ENCODE results near the gene PCMTD2.

Gene PCMTD2

GRCh38 chr20:64239449-64240242, 15.9 kb upstream of the PCMTD2 start:
- DNase-seq = no peak

- no peak for DNase-seq
Measured at GRCh38 chr20:64240243-64241015, 15.1 kb upstream of the PCMTD2 start.

DNA sequence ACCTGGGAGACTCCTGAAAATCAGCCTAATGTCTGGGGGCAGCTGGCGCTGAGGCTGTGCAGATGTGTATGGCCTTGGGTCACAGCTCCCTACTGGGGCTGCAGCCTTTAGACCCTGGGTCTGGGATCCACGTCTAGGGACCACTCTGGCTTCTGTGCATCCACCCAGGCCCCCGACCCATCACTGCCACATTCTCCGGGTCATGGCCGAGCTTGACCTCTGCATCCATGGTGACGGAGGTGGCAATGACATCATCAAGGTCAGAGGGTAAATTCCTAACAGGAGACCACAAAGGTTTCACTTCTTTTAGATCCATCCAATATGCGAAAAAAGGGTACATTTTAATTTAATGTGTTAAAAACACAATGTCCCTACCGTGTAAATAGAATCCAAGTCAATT, 14.5 kb upstream of the PCMTD2 start:
- DNase-seq = no peak

GRCh38 chr20:64242003-64242796, 13.3 kb upstream of the PCMTD2 start:
- DNase-seq = no peak

GRCh38 chr20:64242797-64243475, 12.6 kb upstream of the PCMTD2 start:
- no peak for DNase-seq

DNA sequence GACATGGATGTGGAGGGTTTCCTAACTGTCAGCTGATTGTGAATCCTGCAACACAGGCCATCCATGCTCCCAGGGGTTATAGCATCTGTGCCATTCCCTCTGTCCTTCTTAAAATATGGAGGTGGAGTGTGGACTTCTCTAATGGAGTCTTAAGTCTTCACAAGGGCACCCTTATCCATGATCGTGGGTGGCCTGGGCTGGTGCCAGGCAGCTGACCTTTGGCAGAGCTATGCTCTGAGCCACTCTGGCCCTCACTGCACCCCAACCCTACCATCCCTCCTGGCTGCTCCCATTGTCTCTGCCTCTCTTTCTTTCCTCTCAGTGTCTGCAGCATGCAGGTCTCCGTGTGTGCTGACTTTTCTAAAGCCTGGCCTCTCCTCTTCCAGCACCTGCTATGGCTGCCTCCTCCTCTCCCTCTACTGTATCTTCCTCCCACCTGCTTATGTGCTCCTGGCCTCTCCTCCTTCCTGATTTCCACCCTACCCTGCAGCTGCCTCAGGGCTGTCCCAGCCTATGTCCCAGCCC, 11.2 kb upstream of the PCMTD2 start:
- no peak for DNase-seq

- DNase-seq = no peak
Measured at GRCh38 chr20:64244870-64245603, 10.5 kb upstream of the PCMTD2 start.

DNA sequence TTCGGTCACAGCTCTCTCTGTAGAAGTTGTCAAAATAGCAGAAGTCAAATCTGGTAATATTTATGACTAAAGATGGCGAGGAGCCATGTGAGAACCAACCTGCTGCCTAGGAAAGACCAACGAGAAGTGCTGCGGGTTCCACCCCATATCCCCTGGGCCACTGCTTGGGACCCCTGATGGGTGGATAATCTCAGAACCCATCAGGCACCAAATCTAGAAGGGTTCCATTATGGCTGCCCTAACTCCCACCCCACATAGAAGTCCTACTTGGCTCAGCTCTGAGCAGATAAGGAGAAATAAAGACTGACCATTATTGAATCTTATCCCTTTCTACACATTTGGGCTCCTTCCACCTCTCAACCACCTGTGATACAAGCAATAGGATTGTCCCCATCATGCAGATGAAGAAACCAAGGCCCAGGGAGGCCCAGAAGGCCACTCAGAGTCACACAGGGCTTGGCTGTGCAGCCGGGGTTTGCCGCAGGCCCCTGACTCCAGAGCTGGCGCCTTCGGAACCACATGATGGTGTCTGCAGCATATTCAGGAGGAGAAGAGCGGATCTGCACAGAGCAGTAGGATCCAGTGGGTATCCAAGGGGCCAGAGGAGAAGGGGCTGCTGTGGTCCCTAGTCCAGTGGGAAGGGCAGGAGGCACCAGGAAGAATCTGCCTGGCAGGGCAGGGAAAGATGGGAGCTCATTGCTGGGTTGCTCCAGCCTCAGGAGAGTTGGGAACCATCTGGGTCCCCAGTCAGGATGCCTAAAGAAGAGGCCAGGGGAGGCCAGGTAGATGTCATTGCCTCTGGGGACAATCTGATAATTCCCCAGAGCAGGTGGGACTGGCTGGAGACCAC, 9.6 kb upstream of the PCMTD2 start:
- DNase-seq = no peak

DNA sequence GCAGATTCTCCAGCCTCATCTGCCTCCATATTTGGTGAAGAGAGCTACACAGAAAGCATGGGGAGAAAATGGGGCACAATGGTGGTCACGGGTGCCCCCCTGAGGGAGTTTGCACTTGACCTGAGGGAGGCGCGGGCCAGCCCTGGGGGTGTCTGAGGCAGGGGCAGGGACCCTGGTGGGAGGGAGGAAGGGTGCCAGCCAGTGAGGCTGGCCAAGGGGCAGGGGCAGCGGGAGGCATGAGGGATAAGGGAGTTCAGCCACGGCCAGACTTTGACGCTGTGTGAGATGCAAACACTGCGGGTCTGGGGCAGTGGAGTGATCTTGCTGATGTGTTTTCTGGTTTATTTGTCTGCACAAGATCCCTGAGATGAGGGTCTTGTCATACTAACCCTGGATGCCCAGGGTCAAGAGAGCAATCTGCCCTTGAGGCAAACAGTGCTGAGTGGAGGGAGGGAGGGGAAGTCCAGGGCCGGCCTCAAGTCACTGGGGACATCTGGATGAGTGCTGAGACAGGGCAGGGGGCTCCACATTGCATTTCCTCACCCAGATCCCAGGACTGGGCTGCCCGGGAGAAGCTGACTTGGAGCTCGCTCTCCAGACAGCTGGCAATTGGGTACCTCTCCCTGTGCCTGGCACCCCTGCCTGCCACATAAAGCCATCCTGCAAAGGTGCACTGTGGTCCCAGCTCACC, 8.8 kb upstream of the PCMTD2 start:
- DNase-seq = no peak

DNA sequence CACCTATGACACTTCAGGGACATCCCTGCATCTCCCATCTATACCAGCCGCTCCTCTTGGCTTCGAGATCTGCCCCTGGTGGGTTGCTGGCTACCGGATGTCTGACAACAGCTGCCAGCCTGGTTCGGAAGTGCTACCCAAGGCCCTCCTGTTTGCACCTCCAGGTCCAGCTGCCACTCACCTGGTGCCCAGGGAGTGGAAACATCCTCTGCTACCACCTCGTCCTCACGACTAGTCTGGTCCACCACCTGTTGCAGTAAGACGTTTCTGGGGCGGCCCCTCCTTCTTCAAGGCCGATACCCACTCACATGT, 8.3 kb upstream of the PCMTD2 start:
- no peak for DNase-seq

GRCh38 chr20:64247970-64248841, 7.3 kb upstream of the PCMTD2 start:
- DNase-seq = no peak

GRCh38 chr20:64250027-64250426, 5.5 kb upstream of the PCMTD2 start:
- no peak for DNase-seq

DNA sequence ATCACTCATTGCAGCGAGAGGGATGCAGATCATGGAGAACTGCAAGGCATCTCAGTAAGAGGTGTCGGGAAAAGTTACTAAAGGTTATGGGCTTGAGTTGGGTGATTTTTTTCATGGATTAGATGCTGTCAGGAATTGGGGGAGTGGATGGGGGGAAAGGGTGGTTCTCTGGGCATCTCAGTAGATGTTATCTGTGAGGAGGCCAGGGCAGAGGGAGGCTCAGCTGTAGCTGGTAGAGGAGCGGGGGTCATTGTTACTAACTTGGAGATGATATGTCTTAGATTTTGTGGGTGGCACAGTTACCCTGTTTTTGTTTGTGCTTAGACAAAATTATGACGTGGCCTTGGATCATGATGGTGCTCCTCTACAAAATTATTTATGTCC, 2.6 kb upstream of the PCMTD2 start:
- no peak for DNase-seq

DNA sequence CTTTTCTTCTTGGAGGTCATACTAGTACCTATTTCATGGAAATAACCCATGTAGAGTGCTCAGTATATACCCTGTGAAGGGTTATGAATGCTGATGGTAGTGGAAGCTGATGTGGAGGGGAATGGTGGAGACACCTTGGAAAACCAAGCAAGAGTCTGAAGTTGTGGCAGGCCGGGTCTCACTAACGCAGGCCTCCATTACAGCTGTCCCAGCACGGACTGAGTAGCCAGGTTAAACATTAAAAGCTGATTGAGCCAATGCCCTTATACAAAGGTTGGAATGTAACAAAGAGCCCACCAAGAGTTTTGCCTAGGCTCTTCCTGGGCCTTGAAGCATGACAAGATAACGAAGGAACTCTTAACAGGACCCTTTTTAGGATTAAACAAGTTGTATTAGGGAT, 2.1 kb upstream of the PCMTD2 start:
- no peak for DNase-seq

DNA sequence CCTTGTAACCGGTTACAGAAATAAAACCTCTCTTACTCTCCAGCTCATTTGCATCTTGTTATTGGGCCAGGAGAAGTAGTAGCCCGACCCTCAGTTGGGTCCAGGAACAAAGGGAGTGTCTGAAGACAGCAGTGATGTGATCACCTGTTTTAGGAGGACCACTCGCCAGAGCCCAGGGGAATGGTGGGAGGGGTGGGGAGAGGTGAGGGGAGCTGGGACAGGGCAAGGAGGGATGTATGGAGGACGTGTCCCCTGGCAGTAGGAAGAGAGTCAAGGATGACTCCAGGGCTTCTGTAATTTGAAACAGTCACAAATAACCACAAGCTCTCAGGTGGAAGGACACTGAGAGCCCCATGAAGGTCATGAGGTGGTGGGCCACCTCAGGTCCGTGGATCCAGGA, 1.4 kb upstream of the PCMTD2 start:
- no peak for DNase-seq

- no peak for DNase-seq
Measured at GRCh38 chr20:64254571-64255360, 782 bp upstream of the PCMTD2 start.

GRCh38 chr20:64256282-64256935, 861 bp downstream of the PCMTD2 start:
- no peak for DNase-seq
